ENCODE data around the gene SCG3.

DNA sequence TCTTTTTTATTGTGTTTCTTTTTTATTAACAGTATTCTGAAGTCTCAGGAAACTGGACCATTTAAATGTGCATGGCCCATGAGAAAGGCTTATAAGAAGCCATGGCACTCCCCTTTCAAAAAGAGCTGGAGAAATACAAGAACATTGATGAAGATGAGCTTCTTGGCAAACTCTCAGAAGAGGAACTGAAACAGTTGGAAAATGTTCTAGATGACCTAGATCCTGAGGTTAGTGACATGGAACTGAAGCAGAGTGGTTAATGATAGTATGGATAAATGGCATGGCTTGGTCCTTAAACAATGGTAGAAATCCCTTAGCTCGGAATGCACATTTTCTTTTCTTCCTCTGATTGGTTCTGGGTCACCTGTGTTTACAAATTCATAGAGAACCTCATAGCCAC lies 85.0 kb downstream of the SCG3 start:
- TF ChIP-seq CTCF (IDR thresholded peaks at IDR 0.05; ENCODE audit: low read depth, low read length) (no peak), POLR2A (IDR thresholded peaks at IDR 0.05; ENCODE audit: extremely low read depth, insufficient read length) (no peak)

All from NB4 (cell line).